Hepatocyte (in vitro differentiated cells): ENCODE data around the gene ARL6IP5. TPM values are rescaled to one million over a fixed set of nuclear protein-coding genes. Genes with fewer than 3 reads are reported as not detected.

Source experiments
- DNase-seq: peaks from one replicate; pipeline ENCODE4 v3.0.0-alpha.2; 2016; ENCODE audit warnings: low spot score
- H2AFZ ChIP-seq: fragments of 200-600 bp; sonication (generic); 2 replicates; pipeline ENCODE4 v1.6.0; 2016; ENCODE audit warnings: antibody characterized with exemption, mild to moderate bottlenecking
- H3K27ac ChIP-seq: fragments of 200-600 bp; sonication (generic); 2 replicates; pipeline ENCODE4 v1.5.1; 2016; ENCODE audit warnings: mild to moderate bottlenecking
- H3K27me3 ChIP-seq: fragments of 200-600 bp; sonication (generic); 2 replicates; pipeline ENCODE4 v1.6.1; 2016
- H3K36me3 ChIP-seq: fragments of 200-600 bp; sonication (generic); replicated peaks from 2 replicates; pipeline ENCODE4 v1.5.1; 2016; ENCODE audit warnings: low read depth; ENCODE audit not compliant: insufficient read depth
- H3K4me1 ChIP-seq: fragments of 200-600 bp; sonication (generic); 2 replicates; pipeline ENCODE4 v1.5.1; 2016; ENCODE audit warnings: mild to moderate bottlenecking, moderate library complexity; ENCODE audit not compliant: insufficient read depth
- H3K4me2 ChIP-seq: fragments of 200-600 bp; sonication (generic); 2 replicates; pipeline ENCODE4 v1.6.0; 2016
- H3K4me3 ChIP-seq: fragments of 200-600 bp; sonication (generic); 2 replicates; pipeline ENCODE4 v1.5.1; 2016; ENCODE audit warnings: mild to moderate bottlenecking
- H3K79me2 ChIP-seq: fragments of 200-600 bp; sonication (generic); 2 replicates; pipeline ENCODE4 v1.6.0; 2017; ENCODE audit warnings: mild to moderate bottlenecking
- H3K9me2 ChIP-seq: fragments of 200-600 bp; sonication (generic); replicated peaks from 2 replicates; pipeline ENCODE4 v1.6.0; 2017; ENCODE audit warnings: mild to moderate bottlenecking; ENCODE audit not compliant: insufficient read depth
- H3K9me3 ChIP-seq: fragments of 200-600 bp; sonication (generic); 2 replicates; pipeline ENCODE4 v1.5.1; 2016; ENCODE audit warnings: low read depth, mild to moderate bottlenecking
- H4K20me1 ChIP-seq: fragments of 200-600 bp; sonication (generic); 2 replicates; pipeline ENCODE4 v1.6.0; 2016; ENCODE audit warnings: mild to moderate bottlenecking; ENCODE audit not compliant: insufficient read depth, poor library complexity, severe bottlenecking
- CTCF ChIP-seq: fragments of 200-600 bp; sonication (generic); IDR thresholded peaks from 2 replicates; pipeline ENCODE4 v1.5.1; 2016; ENCODE audit warnings: antibody characterized with exemption, mild to moderate bottlenecking; ENCODE audit not compliant: poor library complexity
- EZH2 ChIP-seq: fragments of 200-600 bp; sonication (generic); IDR thresholded peaks from 2 replicates; pipeline ENCODE4 v1.6.1; 2016; ENCODE audit warnings: antibody characterized with exemption, mild to moderate bottlenecking, borderline replicate concordance
- EZH2phosphoT487 ChIP-seq: fragments of 200-600 bp; sonication (generic); IDR thresholded peaks from one replicate; pipeline ENCODE4 v1.6.1; 2018; ENCODE audit warnings: antibody characterized with exemption, mild to moderate bottlenecking, low read depth, moderate library complexity; ENCODE audit not compliant: unreplicated experiment, severe bottlenecking
- WGBS: methylation state at CpG from one replicate; pipeline ENCODE4 v1.1.6; 2016; ENCODE audit warnings: low lambda C conversion rate; ENCODE audit errors: missing lambda C conversion rate; 5-methylcytosine and 5-hydroxymethylcytosine counted together
- polyA plus RNA-seq: library from polyadenylated mRNA; unstranded; fragments of >200 nt; fragmentation: Nextera tagmentation; extraction: Ambion mirVana; gene quantifications from 2 replicates; pipeline ENCODE4 v1.2.1, GENCODE V29; 2016
- total RNA-seq: library from RNA; depleted of rRNA; stranded (reverse); fragments of >200 nt; gene quantifications from 2 replicates; pipeline ENCODE4 v1.2.3, GENCODE V29; 2014

The ARL6IP5 gene
- total and polyA plus RNA-seq, 2 experiments from 2014 or later, result 72.2 to 103 TPM

DNA sequence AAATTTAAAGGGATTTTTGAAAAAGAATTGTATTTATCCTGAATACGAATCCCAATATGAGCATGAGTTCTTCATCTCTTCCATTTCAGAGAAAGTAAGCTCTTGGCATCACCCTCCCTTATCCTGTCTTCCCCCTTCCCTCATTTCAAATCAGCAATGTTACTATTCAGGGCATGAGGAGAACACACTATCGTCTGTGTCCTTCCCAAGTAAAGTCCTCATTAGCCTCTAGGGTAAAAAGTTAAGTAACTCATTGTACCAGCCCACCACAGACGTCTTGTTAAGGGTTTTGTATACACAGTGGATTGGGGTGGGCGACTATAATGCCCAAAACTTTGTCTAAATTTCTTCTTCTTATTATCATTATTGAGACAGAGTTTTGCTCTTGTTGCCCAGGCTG, 14.8 kb downstream of the ARL6IP5 start:
- Histone ChIP-seq H3K4me2 (no peak overlapping the region), H3K79me2 (peaks cover 36% of the 10 kb centered on the region), H3K9me3 (no peaks in the 10 kb centered on the region), H3K9me2 (no peaks in the 10 kb centered on the region), H3K4me1 (peaks cover 4% of the 10 kb centered on the region), H3K4me3 (no peak overlapping the region), H4K20me1 (no peaks in the 10 kb centered on the region), H3K27ac (no peak overlapping the region), H3K27me3 (no peaks in the 10 kb centered on the region), H3K36me3 (no peaks in the 10 kb centered on the region), H2AFZ (no peak overlapping the region)
- no peak for DNase-seq
- TF ChIP-seq CTCF (no peak), EZH2 (no peak), EZH2phosphoT487 (no peak)
- WGBS, result 91% methylated on average over 4 of the region's 4 CpGs

- Histone ChIP-seq H3K27me3 (no peaks in the 10 kb centered on the region), H4K20me1 (no peaks in the 10 kb centered on the region), H2AFZ (no peak overlapping the region), H3K4me3 (no peak overlapping the region), H3K36me3 (no peaks in the 10 kb centered on the region), H3K9me2 (no peaks in the 10 kb centered on the region), H3K27ac (no peak overlapping the region), H3K4me1 (no peaks in the 10 kb centered on the region), H3K4me2 (no peak overlapping the region), H3K9me3 (no peaks in the 10 kb centered on the region), H3K79me2 (peaks cover 23% of the 10 kb centered on the region)
- no peak for TF ChIP-seq CTCF
- no peak for TF ChIP-seq EZH2
- no peak for TF ChIP-seq EZH2phosphoT487
- no peak for DNase-seq
- WGBS, result 90% methylated on average over 4 of the region's 4 CpGs
Observed at GRCh38 chr3:69102384-69102783, 17.6 kb downstream of the ARL6IP5 start.

- Histone ChIP-seq H3K27ac (no peak overlapping the region), H3K4me3 (no peak overlapping the region), H4K20me1 (no peaks in the 10 kb centered on the region), H3K4me2 (no peak overlapping the region), H3K27me3 (no peaks in the 10 kb centered on the region), H3K4me1 (no peaks in the 10 kb centered on the region), H3K9me2 (no peaks in the 10 kb centered on the region), H2AFZ (no peak overlapping the region), H3K36me3 (no peaks in the 10 kb centered on the region), H3K9me3 (no peaks in the 10 kb centered on the region), H3K79me2 (peaks cover 18% of the 10 kb centered on the region)
- DNase-seq, result no peak
- 92% methylated on average over 3 of the region's 3 CpGs for WGBS
- no peak for TF ChIP-seq EZH2
- TF ChIP-seq EZH2phosphoT487, result no peak
- no peak for TF ChIP-seq CTCF
Observed at GRCh38 chr3:69103123-69103522, 18.4 kb downstream of the ARL6IP5 start.

DNA sequence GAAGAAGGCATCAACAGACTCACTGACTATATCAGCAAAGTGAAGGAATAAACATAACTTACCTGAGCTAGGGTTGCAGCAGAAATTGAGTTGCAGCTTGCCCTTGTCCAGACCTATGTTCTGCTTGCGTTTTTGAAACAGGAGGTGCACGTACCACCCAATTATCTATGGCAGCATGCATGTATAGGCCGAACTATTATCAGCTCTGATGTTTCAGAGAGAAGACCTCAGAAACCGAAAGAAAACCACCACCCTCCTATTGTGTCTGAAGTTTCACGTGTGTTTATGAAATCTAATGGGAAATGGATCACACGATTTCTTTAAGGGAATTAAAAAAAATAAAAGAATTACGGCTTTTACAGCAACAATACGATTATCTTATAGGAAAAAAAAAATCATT, 19.8 kb downstream of the ARL6IP5 start:
- 87% methylated on average over 8 of the region's 8 CpGs for WGBS
- Histone ChIP-seq H3K9me2 (no peaks in the 10 kb centered on the region), H3K9me3 (no peaks in the 10 kb centered on the region), H3K27me3 (no peaks in the 10 kb centered on the region), H2AFZ (no peak overlapping the region), H3K79me2 (peaks cover 8% of the 10 kb centered on the region), H3K4me2 (no peak overlapping the region), H3K27ac (no peak overlapping the region), H3K4me1 (no peaks in the 10 kb centered on the region), H3K36me3 (no peaks in the 10 kb centered on the region), H3K4me3 (no peak overlapping the region), H4K20me1 (no peaks in the 10 kb centered on the region)
- no peak for TF ChIP-seq CTCF
- TF ChIP-seq EZH2, result no peak
- no peak for TF ChIP-seq EZH2phosphoT487
- DNase-seq, result no peak
